Epidermal melanocyte (primary cell): ENCODE measurements around the gene SLC34A3.
"Not testable (repeated sequence)": the region's sequence is repeated elsewhere in the genome, so short reads cannot be mapped to it uniquely, and the experiment has no call there.

Experiments
- DNase-seq: peaks from one replicate; pipeline ENCODE4 v3.0.0; 2011; ENCODE audit warnings: low spot score; ENCODE audit not compliant: insufficient read length

Gene SLC34A3

DNA sequence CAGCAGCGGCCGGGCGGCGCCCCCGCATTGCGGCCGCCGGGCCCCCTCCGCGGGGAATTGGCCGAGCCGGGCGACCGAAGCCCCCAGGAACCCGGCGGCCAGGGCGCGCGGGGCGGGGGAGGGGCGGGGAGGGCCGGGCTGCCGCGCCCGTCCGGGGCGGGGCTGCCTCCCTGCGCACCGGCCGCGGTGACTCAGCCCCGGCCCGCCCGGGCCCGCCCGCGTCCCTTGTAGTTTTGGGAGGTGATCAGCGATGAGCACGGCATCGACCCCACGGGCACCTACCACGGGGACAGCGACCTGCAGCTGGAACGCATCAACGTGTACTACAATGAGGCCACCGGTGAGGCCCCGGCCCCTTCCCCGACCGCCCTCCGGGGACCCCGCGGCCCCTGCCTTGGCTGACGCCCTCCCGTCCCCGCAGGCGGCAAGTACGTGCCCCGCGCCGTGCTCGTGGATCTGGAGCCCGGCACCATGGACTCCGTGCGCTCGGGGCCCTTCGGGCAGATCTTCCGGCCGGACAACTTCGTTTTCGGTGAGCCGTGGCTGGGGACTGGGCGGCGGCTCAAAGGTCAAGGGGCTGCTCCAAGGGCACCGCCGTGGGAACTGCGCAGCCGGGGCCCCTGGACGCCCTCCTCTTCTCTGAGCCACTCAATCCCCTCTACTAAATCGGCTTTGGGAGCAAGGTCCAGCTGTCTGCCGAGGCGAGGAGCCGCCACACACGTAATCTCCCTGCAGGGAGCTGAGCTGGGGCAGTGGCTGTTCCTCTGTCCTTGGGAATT lies 11.0 kb downstream of the SLC34A3 start:
- no peak for DNase-seq

DNA sequence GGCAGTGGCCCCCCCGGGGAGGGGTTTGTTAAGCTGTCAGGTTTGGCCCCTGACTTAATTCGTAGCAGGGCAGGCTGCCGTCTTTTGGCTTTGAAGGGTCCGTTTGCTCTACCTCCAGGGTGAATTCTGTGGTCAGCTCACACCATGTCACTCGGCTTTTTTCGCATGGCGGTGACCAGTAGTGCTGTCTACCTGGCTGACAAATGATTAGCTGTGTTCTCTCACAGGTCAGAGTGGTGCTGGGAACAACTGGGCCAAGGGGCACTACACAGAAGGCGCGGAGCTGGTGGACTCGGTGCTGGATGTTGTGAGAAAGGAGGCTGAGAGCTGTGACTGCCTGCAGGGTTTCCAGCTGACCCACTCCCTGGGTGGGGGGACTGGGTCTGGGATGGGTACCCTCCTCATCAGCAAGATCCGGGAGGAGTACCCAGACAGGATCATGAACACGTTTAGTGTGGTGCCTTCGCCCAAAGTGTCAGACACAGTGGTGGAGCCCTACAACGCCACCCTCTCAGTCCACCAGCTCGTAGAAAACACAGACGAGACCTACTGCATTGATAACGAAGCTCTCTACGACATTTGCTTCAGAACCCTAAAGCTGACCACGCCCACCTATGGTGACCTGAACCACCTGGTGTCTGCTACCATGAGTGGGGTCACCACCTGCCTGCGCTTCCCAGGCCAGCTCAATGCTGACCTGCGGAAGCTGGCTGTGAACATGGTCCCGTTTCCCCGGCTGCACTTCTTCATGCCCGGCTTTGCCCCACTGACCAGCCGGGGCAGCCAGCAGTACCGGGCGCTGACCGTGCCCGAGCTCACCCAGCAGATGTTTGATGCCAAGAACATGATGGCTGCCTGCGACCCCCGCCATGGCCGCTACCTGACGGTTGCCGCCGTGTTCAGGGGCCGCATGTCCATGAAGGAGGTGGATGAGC lies 11.8 kb downstream of the SLC34A3 start:
- no peak for DNase-seq

DNA sequence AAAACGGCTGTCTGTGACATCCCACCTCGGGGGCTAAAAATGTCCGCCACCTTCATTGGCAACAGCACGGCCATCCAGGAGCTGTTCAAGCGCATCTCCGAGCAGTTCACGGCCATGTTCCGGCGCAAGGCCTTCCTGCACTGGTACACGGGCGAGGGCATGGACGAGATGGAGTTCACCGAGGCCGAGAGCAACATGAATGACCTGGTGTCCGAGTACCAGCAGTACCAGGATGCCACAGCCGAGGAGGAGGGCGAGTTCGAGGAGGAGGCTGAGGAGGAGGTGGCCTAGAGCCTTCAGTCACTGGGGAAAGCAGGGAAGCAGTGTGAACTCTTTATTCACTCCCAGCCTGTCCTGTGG lies 12.5 kb downstream of the SLC34A3 start:
- not testable (repeated sequence) for DNase-seq

DNA sequence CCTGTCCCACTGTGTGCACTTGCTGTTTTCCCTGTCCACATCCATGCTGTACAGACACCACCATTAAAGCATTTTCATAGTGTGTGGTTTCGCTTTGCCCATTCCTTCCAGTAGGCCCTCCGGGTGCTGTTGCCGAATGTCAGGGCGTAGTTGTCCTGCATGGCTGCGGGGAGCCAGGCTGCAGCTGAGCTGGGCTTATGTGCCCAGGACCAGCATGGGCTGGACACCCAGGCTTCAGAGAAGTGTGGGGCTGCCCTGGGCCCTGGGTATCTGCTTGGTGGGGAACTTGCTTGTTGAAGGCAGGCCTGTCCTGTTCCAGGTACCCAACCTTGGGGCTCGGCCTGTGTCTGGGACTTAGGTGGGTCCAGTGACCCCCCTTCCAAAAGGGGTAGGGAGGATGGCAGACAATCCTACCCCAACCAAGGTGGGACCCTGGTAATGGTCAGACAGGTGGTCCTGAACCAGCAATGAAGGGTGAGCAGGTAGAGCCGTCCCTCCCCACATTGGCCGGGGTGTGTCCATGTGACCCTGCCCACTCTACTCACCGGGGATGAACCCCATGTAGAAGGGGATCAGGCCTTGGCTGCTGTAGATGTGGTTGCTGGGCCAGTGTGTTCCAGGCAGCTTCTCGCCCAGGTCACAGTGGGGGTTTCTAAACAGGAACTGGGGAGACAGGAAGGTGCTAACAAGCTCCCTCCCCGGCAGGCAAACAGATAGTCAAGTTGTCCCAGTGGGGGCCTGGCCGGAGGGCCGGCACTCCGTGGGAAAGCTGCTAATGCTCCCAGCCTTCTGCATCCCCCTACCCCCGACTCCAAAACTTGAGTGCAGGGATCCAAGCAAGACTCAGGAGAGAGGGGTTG lies 13.2 kb downstream of the SLC34A3 start:
- no peak for DNase-seq

DNA sequence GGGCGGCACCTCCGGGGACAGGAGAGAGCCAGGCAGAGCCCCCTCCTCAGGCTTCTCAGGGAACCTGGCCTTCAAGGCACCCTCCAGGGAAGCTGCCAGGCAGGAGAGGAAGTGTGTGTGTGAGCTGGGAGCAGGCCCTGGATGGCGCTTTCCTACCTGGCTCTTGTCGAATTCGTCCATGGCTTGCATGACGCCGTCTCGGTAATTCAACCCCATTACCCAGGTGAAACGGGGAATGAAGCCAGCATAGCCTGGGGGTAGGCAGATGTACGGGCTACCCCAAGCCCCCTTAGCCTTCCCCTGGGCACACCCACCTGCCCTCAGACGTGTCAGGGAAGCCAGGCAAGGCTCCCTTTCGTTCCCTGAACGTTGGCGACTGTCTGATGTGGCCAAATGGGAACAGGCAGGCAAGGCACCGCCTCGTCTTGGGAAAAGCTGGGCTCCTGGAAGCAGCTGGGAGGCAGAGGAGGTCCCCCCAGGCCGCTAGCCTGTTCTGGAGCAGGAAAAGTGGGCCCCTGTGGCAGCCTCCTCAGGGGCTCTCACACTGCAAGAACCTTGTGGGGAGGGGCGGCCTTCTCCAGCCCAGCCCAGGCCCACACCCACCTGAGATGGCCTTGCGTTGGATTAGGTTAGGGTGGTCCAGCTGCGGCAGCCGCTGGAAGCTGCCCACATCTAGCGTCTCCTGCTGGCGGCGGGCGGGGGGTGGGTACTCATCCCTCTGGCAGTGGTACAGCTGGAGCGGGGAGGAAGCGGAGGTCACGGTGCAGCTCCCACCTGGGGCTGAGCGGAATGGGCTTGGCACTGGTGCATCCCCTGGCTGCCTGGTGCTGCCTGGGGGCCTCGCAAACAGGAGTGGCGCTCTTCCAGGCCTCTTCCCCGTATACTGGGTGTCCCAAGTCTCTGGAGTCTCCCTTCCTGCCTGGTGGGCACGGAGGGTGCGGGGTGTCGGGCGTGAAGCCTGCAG lies 14.1 kb downstream of the SLC34A3 start:
- DNase-seq, result no peak

- DNase-seq, result no peak
Observed at GRCh38 chr9:137245450-137246421, 15.0 kb downstream of the SLC34A3 start.

DNA sequence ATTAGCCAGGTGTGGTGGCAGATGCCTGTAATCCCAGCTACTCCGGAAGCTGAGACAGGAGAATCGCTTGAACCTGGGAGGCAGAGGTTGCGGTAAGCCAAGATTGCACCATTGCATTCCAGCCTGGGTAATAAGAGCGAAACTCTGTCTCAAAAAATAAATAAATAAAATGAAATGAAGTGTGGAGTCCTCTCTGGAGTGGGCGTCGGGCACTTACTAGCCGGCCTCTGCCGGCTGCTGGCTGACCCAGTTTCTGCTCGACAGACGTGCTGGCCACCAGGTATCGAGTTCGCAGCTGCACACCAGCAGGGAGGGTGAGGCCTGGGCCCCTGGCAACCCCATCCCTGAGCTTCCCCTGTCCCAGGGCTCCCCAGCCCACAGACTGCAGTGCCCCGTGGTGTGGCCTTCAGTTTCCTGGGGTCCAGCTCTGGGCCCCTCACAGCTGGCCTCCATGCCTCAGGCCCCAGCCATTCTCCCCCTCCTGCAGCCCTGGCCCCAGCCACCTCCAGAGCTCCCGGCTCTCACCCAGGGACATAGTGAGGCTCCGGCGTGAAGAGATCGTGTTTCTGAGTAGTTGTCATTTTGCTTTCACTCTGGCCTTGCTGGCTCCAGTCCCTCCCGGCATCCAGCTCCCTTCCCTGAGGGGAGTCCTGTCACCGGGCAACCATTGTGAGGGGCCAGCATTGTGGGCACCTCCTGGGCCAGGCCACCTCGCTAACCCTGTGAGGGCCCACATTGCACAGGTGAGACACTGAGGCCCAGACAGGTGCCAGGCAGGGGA lies 16.6 kb downstream of the SLC34A3 start:
- DNase-seq, result no peak

DNA sequence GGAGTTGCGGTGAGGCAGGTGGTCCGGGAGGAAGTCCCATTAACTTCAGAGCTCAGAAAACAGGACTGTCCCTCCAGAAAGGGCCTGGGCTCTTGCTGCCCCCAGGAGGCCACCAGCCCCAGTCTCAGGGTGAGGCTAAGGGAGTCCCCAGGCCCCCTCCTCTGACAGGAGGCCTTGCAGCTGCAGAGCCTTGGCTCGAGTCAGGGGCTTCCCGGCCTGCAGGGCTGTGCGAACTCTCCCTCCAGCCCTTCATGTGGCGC lies 17.1 kb downstream of the SLC34A3 start:
- DNase-seq, result no peak

GRCh38 chr9:137250329-137251193 lies 19.9 kb downstream of the SLC34A3 start:
- DNase-seq, result no peak

DNA sequence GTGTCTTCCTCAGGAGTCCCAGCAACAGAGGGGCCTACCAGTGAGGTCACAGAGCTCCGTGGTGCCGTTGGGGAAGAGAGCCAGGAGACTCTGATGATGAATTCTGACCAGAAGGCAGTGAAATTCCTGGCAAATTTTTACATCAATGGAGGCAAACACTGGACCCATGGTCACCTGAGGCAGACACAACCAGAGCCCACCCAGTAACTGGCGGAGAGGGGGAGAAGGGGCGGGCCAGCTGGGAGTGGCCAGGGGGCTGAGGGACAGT lies 20.4 kb downstream of the SLC34A3 start, which contains the start of gene STPG3:
Gene STPG3 (plus strand): TSS at position 93 of the 268 bp plus-strand sequence. CDS start 1 bp downstream, at position 94.
- no peak for DNase-seq

- DNase-seq, result no peak
Observed at GRCh38 chr9:137251490-137252268, 21.0 kb downstream of the SLC34A3 start.

DNA sequence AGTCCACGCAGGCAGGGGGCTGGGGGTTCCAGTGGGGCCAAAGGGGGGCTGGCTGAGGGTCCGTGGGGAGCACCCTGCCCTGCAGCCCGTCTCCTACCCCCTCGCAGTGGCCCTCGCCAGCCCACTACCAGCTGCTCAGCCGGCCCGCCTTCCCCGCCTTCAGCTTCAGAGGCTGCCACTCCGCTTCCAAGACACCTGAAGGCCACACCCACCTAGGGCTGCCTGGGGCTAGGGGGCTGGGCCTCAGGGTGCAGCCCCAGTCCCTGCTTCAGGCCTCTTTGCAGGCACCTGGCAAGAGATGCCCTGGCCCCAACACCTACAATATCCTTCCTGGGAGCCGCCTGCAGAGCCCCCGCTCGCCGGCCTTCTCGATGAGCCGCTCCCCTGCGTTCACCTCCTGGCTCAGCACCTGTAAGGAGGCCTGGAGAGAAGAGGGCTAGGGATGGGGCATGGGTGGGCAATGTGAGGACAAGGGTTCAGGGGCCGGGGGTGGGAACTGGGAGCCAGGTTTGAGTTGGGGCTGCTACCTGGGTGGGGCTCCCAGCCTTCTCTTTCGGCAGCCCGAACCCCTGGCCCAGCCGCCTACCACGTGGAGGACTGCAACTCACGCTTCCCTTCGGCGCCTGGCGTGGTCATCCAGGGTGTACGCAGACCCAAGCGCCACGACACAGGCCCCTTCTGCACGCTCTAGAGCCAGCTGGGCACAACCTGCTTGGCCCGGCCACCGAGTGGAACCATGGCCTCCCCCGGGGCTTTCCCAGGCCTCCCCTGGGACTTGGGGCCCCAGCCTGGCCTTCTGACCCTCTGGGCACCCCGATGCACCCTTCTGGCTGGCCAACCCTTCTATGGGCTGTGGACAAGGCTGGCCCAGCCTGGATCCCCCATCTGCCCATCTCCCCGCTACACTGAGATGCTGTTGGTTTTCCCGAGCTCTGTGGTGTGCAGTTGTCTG lies 22.1 kb downstream of the SLC34A3 start:
- no peak for DNase-seq

GRCh38 chr9:137253717-137254623 lies 23.3 kb downstream of the SLC34A3 start:
- DNase-seq, result no peak

DNA sequence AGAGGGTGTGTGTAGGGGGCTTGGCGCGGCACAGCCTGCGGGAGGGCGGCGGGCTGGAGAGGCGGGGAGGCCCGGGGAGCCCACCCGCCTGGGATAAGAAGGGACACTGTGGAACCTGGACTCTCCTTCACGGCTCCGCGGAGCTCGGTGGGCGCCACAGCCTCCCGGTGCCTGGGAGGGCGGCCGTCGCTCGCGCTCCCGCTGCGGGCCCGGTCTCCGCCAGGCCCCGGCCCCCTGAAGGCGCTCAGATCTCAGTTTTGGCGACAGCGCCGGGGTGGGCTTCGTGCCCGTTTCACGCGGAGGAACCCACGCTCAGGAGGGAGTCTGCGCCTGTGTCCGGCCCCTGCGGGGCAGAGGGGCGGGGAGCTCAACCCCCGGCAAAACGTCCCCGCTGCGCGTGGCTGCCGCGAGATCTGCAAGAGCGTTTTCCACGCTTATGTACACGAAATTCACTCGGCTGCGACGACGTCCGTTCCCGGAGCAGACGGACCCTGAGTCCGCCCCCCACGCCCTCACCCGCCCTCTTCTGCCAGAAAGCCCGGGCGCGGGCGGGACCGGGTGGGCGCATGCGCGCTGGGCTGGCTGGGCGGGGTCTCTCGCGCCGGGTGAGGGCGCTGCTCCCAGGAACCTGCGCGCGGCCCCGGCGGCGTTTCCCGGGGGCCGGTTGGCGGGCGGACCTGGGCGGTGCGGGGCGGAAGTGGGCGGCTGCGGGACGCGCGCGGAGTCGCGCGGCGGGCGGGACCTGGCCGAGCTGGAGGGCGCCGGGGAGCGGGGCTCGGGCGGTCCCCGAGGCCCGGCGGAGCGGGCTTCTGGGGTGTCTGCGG lies 24.1 kb downstream of the SLC34A3 start, which contains the start of gene NELFB:
Gene NELFB (plus strand): TSS at position 704 of the 824 bp plus-strand sequence.
- DNase-seq, result peak; percentile 99
